ENCODE results near the gene OR4C6. TPM values are rescaled to one million over a fixed set of nuclear protein-coding genes. Genes with fewer than 3 reads are reported as not detected.

Gene OR4C6
- total RNA-seq: not detected

DNA sequence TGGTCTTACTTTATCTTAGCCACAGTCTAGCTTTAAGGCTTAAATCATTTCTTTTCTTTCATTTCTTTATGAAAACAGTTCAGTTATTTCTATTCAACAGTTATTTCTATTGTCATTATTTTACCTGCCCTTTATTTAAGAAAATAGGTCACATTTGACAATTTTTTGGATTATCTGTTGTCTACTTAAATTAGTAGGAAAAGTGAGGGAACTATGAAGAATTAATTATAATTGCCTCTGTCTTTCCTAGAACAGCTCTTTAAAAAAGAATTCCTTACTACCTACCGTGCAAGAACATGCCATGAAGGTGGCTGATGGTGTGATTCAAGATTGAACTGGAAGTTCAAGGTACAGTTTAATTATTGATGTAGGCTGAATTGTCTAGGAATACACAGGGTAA is at the start of gene OR4C6:
Gene OR4C6, plus strand, starts transcription at position 301 of the 400 bp plus-strand sequence. CDS start 2,966 bp downstream, outside the sequence.
- Mint-ChIP-seq H3K36me3 (peaks cover 0 to 4% of the 10 kb centered on the region in 2 donors), H3K9me3 (peaks cover 12 to 25% of the 10 kb centered on the region in 2 donors), H3K27ac (no peak within 1 kb of the TSS)
- ATAC-seq (no peak), DNase-seq (ENCODE audit: low spot score in 2 of 2) (no peak)

DNA sequence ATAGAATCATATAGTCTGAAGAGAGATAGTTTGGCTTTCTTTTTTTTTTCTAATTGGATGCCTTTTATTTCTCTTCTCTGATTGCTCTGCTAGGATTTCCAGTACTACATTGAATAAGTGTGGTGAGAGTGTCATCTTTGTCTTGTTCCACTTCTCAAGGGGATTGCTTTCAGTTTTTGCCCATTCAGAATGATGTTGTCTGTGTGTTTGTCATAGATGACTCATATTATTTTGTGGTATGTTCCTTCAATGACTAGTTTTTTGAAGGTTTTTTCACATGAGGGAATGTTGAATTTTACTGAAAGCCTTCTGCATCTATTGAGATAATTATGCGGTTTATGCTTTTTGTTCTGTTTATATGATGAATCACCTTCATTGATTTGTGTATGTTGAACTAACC is 37.5 kb upstream of the OR4C6 start:
- Mint-ChIP-seq H3K36me3 (peaks cover 0 to 36% of the 10 kb centered on the region in 2 donors), H3K27ac (no peak overlapping the region), H3K9me3 (peaks cover 39 to 46% of the 10 kb centered on the region in 2 donors)
- DNase-seq (ENCODE audit: low spot score in 2 of 2): no peak
- ATAC-seq: no peak

DNA sequence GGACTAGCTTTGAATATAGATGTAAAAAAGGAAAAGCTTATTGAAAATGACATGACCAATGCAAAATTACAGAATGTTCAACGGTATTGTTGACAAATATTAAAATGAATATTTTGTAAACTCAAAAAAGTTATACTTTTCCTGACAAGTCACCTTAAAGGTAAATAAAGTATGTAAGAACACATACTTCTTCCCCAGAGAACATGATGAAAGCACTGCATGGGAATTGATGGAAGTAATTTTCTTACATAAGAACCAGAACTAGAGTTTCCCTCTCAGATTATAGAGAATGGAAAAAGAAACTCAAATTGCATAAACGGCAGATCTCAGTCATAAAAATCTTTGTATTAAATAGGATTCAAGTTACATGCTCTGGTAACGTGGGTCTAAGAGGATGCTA is 27.2 kb upstream of the OR4C6 start, which contains the start of gene OR4P4:
Gene OR4P4, plus strand, starts transcription at position 301 of the 400 bp plus-strand sequence.
- H3K9me3 Mint-ChIP-seq: peaks cover 24 to 28% of the 10 kb centered on the region in 2 donors
- peaks cover 7 to 9% of the 10 kb centered on the region in 2 donors for H3K36me3 Mint-ChIP-seq
- H3K27ac Mint-ChIP-seq: no peak within 1 kb of the TSS
- no peak for ATAC-seq
- DNase-seq (ENCODE audit: low spot score in 2 of 2): no peak

DNA sequence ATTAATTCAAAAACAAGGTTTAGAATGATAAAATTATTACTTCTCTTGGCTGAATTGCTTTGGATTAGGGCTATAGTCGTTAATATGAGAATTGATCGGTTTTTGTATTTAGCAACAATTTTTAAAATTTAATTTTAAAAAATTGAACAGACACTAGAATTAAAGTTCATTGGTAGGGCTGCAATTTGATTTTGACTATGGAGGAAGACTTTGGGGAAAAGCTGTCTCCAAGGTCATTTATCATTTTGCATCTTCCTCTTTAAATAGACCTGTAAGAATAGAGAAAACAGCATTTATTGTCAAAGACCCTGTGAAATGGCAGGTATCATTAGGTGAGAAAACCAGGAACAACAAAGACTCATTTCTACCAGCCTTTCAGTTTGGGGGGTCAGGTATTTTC is 14.0 kb upstream of the OR4C6 start, which contains the start of gene OR4S2:
Gene OR4S2, plus strand, starts transcription at position 301 of the 400 bp plus-strand sequence. CDS start 2,577 bp downstream, outside the sequence.
- no peak for ATAC-seq
- no peaks in the 10 kb centered on the region for H3K36me3 Mint-ChIP-seq
- no peak within 1 kb of the TSS for H3K27ac Mint-ChIP-seq
- H3K9me3 Mint-ChIP-seq: peaks cover 20 to 31% of the 10 kb centered on the region in 2 donors
- DNase-seq (ENCODE audit: low spot score in 2 of 2): no peak

DNA sequence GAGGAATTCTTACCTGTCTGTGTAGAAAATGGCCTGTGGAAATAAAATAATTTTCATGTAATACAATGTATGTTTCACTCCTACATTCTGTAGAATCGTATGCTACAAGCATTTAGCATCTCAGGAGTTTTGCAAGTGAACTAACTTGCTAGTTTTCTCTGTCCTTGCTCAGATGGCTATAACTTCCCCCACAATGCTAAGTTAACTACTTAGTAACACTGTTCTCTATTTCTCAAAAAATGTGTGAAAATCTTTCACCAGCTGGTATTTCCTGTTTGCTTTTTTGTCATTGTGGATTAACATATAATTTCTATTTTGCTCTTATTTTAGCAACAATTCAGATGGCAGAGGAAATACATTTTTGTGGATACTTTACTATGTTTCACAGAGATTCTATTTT is 9.4 kb upstream of the OR4C6 start:
- Mint-ChIP-seq H3K9me3 (peaks cover 13 to 26% of the 10 kb centered on the region in 2 donors), H3K36me3 (no peaks in the 10 kb centered on the region), H3K27ac (no peak overlapping the region)
- DNase-seq (ENCODE audit: low spot score in 2 of 2): no peak
- ATAC-seq: no peak

DNA sequence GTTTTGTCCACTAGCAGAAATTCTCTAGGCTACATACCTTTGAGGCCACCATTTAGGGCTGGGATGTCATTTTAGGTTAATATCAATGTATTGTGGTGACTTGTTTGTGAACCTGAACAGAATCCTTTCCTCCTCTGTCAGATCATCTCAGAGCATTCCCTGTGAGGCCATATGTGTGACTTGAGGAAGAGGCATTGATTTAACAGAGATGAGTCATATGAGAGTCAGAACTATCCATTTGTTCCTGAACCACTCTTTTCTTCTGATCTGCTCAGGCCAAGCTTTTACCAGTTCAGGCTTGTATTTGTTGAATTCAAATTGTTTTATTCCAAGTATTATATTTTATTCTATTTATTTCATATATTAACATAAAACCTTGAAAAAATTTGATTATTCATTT is 6.9 kb upstream of the OR4C6 start:
- no peak for ATAC-seq
- H3K36me3 Mint-ChIP-seq: peaks cover 0 to 4% of the 10 kb centered on the region in 2 donors
- peaks cover 20 to 24% of the 10 kb centered on the region in 2 donors for H3K9me3 Mint-ChIP-seq
- no peak for DNase-seq (ENCODE audit: low spot score in 2 of 2)
- no peak overlapping the region for H3K27ac Mint-ChIP-seq

DNA sequence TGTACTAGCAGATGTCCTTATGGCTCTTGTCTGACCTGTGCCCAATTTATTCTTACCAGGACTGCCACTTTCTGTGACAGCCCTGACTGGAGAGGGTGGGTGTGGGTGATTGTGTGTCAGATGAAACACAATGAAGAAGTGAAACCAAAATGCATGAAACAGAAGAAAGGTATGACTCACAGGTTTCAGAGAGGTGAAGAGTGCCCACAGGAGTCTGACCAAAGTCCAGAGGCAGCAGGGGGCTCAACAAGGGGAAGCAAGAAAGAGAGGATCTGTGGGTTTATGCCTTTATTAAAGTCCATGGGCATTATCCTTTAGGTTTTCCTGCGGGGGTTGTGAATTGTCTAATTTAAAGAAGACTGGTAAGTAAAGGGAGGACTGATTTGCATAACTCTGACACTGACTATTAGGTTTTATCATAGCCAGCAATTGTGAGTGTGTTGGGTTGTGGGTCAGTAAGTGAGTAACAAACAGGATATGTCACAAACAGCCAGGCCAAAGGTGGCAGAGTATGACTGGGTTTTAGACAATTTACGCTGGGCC is 3.9 kb upstream of the OR4C6 start:
- DNase-seq (ENCODE audit: low spot score in 2 of 2) (no peak), ATAC-seq (no peak)
- Mint-ChIP-seq H3K9me3 (peaks cover 14 to 17% of the 10 kb centered on the region in 2 donors), H3K36me3 (peaks cover 0 to 4% of the 10 kb centered on the region in 2 donors), H3K27ac (no peak overlapping the region)

DNA sequence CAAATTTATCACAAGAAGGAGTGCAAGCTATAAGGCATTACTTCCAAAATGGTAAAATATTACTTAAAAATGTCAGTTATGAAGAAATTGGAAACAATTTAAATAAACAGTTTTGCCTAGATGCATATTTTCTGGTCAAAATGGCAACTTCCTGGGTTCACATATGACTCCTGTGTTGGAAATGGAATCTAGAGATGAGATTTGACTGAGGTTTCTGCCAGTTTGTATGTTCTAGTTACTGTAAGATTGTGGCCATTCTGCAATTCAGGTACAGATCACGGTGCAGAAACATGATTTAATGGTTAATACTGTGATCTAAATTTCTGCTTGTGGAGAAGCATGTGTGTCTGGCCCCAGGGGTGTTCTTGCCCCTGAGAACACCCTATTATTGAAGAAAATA is 3.4 kb upstream of the OR4C6 start:
- no peak overlapping the region for H3K27ac Mint-ChIP-seq
- H3K9me3 Mint-ChIP-seq: peaks cover 17% of the 10 kb centered on the region in 2 donors
- ATAC-seq: no peak

DNA sequence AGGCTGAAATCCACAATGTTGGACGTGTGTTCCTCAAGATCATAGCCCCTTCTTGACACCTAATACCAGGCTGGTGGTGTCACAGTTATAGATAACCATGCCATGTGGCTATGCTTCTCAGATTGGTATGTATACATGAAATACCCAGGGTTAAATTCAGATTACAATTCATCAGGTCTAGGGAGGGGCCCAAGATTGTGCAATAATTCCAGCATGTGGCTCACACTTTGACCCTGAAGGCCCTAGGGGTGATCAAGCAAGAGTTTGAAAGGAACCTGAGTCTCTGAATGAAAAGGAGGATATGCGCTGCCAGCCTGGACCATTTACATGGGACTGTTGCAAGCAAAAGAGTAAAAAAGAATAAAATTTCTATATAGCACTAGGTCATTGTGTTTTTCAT is 7.4 kb downstream of the OR4C6 start:
- DNase-seq (ENCODE audit: low spot score in 2 of 2) (no peak), ATAC-seq (no peak)
- peaks cover 4 to 9% of the 10 kb centered on the region in 2 donors for H3K9me3 Mint-ChIP-seq
- H3K36me3 Mint-ChIP-seq: no peaks in the 10 kb centered on the region
- H3K27ac Mint-ChIP-seq: no peak overlapping the region

More for the DNA sequence above, 3.4 kb upstream of the OR4C6 start:
- DNase-seq (ENCODE audit: low spot score in 2 of 2): no peak
- peaks cover 0 to 4% of the 10 kb centered on the region in 2 donors for H3K36me3 Mint-ChIP-seq

DNA sequence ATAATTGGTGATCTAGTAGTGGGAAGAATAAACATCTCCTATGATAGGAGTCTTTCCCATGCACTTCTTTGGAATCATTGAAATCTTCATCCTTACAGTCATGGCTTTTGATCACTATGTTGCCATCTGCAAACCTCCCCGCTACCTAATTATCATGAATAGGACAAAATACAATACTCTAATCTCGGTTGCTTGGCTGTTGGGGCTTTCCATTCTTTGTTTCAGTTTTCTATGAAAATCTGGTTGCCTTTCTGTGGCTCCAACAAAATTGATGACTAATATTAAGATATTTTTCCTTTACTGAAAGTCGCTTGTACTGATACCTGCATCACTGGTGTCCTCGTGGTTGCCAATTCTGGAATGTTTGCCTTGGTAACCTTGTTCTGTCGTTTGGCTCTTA is 11.9 kb downstream of the OR4C6 start:
- no peak overlapping the region for H3K27ac Mint-ChIP-seq
- no peak for ATAC-seq
- DNase-seq (ENCODE audit: low spot score in 2 of 2): no peak
- peaks cover 7 to 13% of the 10 kb centered on the region in 2 donors for H3K9me3 Mint-ChIP-seq
- no peaks in the 10 kb centered on the region for H3K36me3 Mint-ChIP-seq

DNA sequence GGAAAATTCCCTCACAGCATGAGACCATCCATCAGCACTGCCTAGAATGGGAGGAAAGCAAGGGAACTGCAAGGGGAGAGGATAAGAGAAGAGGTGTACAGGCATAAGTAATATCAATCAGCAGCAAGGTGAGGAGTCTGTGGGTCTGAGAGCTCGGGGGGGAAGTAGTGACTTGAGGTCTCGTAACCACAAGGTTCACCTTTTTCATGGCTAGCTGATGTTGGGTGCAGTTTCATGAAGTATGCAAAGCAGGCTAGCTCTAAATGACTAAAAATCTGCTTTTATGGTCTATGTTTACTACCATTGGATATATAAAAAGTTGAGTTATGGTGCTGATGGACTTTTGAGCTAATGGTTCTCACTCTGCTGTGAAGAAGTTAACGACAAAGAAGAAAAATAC is 35.8 kb downstream of the OR4C6 start:
- peaks cover 0 to 6% of the 10 kb centered on the region in 2 donors for H3K36me3 Mint-ChIP-seq
- peaks cover 8 to 10% of the 10 kb centered on the region in 2 donors for H3K9me3 Mint-ChIP-seq

DNA sequence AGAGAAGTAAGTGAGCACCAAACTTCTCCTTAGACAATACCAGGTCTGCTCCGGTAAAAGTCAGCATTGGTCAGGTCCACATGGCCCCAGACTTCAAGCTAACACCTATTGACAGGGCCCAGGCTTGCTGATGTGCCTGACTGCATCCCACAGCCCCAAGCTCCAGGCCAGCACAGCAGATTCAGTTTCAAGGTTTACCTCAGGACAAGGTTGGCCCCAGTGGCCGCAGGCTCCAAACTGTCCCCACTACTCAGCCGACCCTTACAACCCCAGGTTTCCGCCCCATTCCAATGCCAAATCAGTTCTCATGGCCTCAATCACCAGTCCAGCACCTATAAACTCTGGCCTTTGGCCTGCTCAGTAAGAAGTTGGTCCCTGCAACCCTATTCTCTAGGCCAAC is 39.4 kb downstream of the OR4C6 start:
- Mint-ChIP-seq H3K36me3 (peaks cover 0 to 6% of the 10 kb centered on the region in 2 donors), H3K9me3 (peaks cover 13 to 18% of the 10 kb centered on the region in 2 donors), H3K27ac (no peak overlapping the region)
- no peak for DNase-seq (ENCODE audit: low spot score in 2 of 2)
- no peak for ATAC-seq

More for the DNA sequence above, 35.8 kb downstream of the OR4C6 start:
- ATAC-seq: no peak
- H3K27ac Mint-ChIP-seq: no peak overlapping the region
- no peak for DNase-seq (ENCODE audit: low spot score in 2 of 2)

DNA sequence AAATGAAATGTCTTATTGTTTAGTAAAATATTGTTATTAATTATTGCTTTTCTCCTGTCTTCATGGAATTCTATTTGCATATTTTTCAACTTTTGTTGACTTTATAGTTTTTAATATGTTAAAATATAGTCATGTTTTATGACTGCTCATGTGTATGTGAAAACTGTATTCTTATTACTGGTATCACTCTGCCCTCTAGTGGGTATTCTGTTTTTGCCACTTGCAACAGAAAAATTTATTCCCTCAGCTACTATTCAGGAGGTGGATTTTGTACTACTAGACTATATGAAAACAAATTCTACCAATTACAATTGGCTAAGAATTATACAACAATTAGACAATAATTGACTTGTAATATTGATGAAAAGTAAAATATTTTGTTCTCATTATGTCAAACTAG is 45.0 kb downstream of the OR4C6 start:
- DNase-seq (ENCODE audit: low spot score in 2 of 2) (peak in 1 of 2 donors; percentile 4), ATAC-seq (no peak)
- H3K27ac Mint-ChIP-seq: no peak overlapping the region
- peaks cover 8 to 18% of the 10 kb centered on the region in 2 donors for H3K9me3 Mint-ChIP-seq
- no peaks in the 10 kb centered on the region for H3K36me3 Mint-ChIP-seq

DNA sequence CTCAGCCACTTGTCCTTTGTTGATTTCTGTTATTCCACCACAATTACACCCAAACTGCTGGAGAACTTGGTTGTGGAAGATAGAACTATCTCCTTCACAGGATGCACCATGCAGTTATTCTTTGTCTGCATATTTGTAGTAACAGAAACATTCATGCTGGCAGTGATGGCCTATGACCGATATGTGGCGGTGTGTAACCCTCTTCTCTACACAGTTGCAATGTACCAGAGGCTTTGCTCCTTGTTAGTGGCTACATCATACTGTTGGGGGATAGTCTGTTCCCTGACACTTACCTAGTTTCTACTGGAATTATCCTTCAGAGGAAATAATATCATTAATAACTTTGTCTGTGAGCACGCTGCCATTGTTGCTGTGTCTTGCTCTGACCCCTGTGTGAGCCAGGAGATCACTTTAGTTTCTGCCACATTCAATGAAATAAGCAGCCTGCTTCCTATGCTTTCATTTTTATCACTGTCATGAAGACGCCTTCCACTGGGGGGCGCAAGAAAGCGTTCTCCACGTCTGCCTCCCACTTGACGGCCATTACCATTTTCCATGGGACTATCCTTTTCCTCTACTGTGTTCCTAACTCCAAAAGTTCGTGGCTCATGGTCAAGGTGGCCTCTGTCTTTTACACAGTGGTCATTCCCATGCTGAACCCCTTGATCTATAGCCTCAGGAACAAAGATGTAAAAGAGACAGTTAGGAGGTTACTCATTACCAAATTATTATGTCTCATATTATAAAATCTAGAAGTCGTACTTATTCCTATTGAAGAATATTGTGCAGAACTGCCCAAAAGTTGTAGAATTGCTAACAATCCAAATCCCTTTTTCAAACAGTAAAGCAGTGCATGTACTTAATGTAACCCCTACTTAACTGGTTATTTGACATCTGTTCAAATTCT is 53.2 kb downstream of the OR4C6 start:
- H3K27ac Mint-ChIP-seq: no peak overlapping the region
- ATAC-seq (no peak), DNase-seq (ENCODE audit: low spot score in 2 of 2) (peak in 1 of 2 donors; percentile 16)
- no peaks in the 10 kb centered on the region for H3K36me3 Mint-ChIP-seq
- H3K9me3 Mint-ChIP-seq: peaks cover 4 to 5% of the 10 kb centered on the region in 2 donors

Measured in activated naive CD4-positive, alpha-beta T cell treated with anti-CD3 and anti-CD28 coated beads, Interleukin-2, amount 50 U/mL, for 72 hours (primary cell).